ENCODE data around the gene MYO1E. TPM values are rescaled to one million over a fixed set of nuclear protein-coding genes. Genes with fewer than 3 reads are reported as not detected.

The MYO1E gene
- total RNA-seq, 1 donor: 93.5 TPM

- TF ChIP-seq, protein P1, sequence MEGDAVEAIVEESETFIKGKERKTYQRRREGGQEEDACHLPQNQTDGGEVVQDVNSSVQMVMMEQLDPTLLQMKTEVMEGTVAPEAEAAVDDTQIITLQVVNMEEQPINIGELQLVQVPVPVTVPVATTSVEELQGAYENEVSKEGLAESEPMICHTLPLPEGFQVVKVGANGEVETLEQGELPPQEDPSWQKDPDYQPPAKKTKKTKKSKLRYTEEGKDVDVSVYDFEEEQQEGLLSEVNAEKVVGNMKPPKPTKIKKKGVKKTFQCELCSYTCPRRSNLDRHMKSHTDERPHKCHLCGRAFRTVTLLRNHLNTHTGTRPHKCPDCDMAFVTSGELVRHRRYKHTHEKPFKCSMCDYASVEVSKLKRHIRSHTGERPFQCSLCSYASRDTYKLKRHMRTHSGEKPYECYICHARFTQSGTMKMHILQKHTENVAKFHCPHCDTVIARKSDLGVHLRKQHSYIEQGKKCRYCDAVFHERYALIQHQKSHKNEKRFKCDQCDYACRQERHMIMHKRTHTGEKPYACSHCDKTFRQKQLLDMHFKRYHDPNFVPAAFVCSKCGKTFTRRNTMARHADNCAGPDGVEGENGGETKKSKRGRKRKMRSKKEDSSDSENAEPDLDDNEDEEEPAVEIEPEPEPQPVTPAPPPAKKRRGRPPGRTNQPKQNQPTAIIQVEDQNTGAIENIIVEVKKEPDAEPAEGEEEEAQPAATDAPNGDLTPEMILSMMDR (IDR thresholded peaks at IDR 0.05; ENCODE audit: insufficient read depth, low read length): no peak
- H3K4me3 ChIP-seq (ENCODE audit: low read depth, low read length): no peak overlapping the region
- no peak for DNase-seq (ENCODE audit: low read depth)
Observed at GRCh38 chr15:59185725-59186124, 186.9 kb downstream of the MYO1E start.

GRCh38 chr15:59180945-59181600 lies 191.6 kb downstream of the MYO1E start:
- no peak for DNase-seq (ENCODE audit: low read depth)

DNA sequence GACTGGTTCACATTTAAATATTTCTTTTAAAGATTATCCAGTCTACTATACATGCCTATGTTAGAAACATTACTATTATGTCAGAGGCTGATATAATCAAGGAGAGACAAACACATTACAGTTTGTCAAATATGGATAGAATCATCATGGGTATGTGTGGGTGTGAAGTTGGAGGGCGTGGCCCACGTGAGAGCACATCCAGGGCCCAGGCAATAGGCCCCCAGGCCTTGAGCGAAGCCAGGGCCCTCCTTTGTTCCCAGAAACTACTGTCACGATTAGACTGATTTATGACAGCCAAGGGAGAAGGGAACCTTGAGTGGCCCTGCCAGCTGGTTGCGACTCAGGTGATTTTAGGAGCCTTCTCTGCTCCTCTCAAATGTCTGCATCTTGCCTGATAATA lies 193.0 kb downstream of the MYO1E start:
- DNase-seq (ENCODE audit: low read depth): no peak
- no peak overlapping the region for H3K4me3 ChIP-seq (ENCODE audit: low read depth, low read length)
- TF ChIP-seq, protein P1 (IDR thresholded peaks at IDR 0.05; ENCODE audit: insufficient read depth, low read length): no peak

More at GRCh38 chr15:59180945-59181600, 191.6 kb downstream of the MYO1E start:
- TF ChIP-seq, protein P1 (IDR thresholded peaks at IDR 0.05; ENCODE audit: insufficient read depth, low read length): no peak
- H3K4me3 ChIP-seq (ENCODE audit: low read depth, low read length): no peak overlapping the region

- no peak for DNase-seq (ENCODE audit: low read depth)
- TF ChIP-seq, protein P1 (IDR thresholded peaks at IDR 0.05; ENCODE audit: insufficient read depth, low read length): no peak
- H3K4me3 ChIP-seq (ENCODE audit: low read depth, low read length): no peak overlapping the region
Observed at GRCh38 chr15:59178151-59178695, 194.4 kb downstream of the MYO1E start.

- TF ChIP-seq, protein P1 (IDR thresholded peaks at IDR 0.05; ENCODE audit: insufficient read depth, low read length): no peak
- no peak for DNase-seq (ENCODE audit: low read depth)
- no peak overlapping the region for H3K4me3 ChIP-seq (ENCODE audit: low read depth, low read length)
Observed at GRCh38 chr15:59177317-59177660, 195.4 kb downstream of the MYO1E start.

GRCh38 chr15:59176653-59177316 lies 195.9 kb downstream of the MYO1E start:
- DNase-seq (ENCODE audit: low read depth): no peak
- H3K4me3 ChIP-seq (ENCODE audit: low read depth, low read length): no peak overlapping the region
- TF ChIP-seq, protein P1 (IDR thresholded peaks at IDR 0.05; ENCODE audit: insufficient read depth, low read length): no peak

Measured in fibroblast of the aortic adventitia (primary cell).